GM18498 (cell line): Measurements from ENCODE around the gene LSP1.

Source experiments
- ATAC-seq: cut with Tn5 transposase; IDR thresholded peaks from one replicate; pipeline ENCODE4 v1.9.1; 2021; ENCODE audit warnings: mild to moderate bottlenecking, moderate library complexity; ENCODE audit not compliant: unreplicated experiment

LSP1 gene

GRCh38 chr11:1926156-1927025 lies 73.5 kb downstream of the LSP1 start:
- no peak for ATAC-seq

GRCh38 chr11:1927026-1927847 lies 74.4 kb downstream of the LSP1 start:
- no peak for ATAC-seq

- ATAC-seq = no peak
These were observed 75.1 kb downstream of the LSP1 start for GRCh38 chr11:1927848-1928469.

- ATAC-seq = no peak
These were observed 75.6 kb downstream of the LSP1 start for GRCh38 chr11:1928470-1928890.

GRCh38 chr11:1928891-1929541 lies 76.1 kb downstream of the LSP1 start:
- ATAC-seq = no peak

- no peak for ATAC-seq
These were observed 77.0 kb downstream of the LSP1 start for GRCh38 chr11:1929621-1930461.

- no peak for ATAC-seq
These were observed 77.6 kb downstream of the LSP1 start for GRCh38 chr11:1930462-1930830.

- ATAC-seq = no peak
These were observed 78.6 kb downstream of the LSP1 start for GRCh38 chr11:1931341-1932104.

GRCh38 chr11:1932105-1932480 lies 79.2 kb downstream of the LSP1 start:
- no peak for ATAC-seq

- ATAC-seq = no peak
These were observed 79.8 kb downstream of the LSP1 start for GRCh38 chr11:1932681-1933080.

- ATAC-seq = no peak
These were observed 80.8 kb downstream of the LSP1 start for GRCh38 chr11:1933416-1934334.

- no peak for ATAC-seq
These were observed 81.7 kb downstream of the LSP1 start for GRCh38 chr11:1934335-1935155.

GRCh38 chr11:1935156-1936071 lies 82.5 kb downstream of the LSP1 start:
- no peak for ATAC-seq

GRCh38 chr11:1936072-1936780 lies 83.3 kb downstream of the LSP1 start:
- ATAC-seq = no peak

- no peak for ATAC-seq
These were observed 84.1 kb downstream of the LSP1 start for GRCh38 chr11:1936781-1937615.
